ENCODE data around the gene AADACL3.
"Not testable (repeated sequence)": the region's sequence is repeated elsewhere in the genome, so short reads cannot be mapped to it uniquely, and the experiment has no call there.

AADACL3 gene, protein sequence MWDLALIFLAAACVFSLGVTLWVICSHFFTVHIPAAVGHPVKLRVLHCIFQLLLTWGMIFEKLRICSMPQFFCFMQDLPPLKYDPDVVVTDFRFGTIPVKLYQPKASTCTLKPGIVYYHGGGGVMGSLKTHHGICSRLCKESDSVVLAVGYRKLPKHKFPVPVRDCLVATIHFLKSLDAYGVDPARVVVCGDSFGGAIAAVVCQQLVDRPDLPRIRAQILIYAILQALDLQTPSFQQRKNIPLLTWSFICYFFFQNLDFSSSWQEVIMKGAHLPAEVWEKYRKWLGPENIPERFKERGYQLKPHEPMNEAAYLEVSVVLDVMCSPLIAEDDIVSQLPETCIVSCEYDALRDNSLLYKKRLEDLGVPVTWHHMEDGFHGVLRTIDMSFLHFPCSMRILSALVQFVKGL

DNA sequence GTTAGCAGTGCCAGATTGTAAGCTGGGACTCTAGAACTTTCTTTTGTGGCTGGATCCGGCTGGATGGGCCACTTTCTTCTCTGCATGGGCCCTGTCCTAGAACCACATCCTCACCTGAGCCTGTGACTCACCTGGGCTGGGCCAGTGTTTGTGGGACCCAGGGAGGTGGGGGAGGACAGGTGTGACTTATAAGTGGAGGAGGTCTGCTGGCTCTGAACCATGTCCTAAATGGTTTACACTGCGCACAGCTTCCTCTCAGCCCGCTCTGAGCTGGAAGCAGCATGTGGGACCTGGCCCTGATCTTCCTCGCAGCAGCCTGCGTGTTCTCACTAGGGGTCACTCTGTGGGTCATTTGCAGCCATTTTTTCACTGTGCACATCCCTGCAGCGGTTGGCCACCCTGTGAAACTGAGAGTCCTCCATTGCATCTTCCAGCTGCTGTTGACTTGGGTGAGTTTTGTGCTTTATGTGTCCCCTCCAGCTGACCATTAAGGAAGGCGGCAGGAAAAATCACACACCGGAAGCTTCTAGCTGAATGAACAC lies at the start of gene AADACL3:
TSS of gene AADACL3 (plus strand) at position 215 of the 542 bp plus-strand sequence. CDS start at position 282, 67 bp downstream.
- no peak for DNase-seq
- Mint-ChIP-seq H3K36me3 (no peaks in the 10 kb centered on the region), H3K27me3 (peaks cover 16 to 45% of the 10 kb centered on the region in 2 donors), H3K4me1 (no peaks in the 10 kb centered on the region), H3K27ac (no peak within 1 kb of the TSS), H3K9me3 (no peaks in the 10 kb centered on the region), H3K4me3 (no peak within 1 kb of the TSS)
- ATAC-seq (replicated peaks) = no peak

DNA sequence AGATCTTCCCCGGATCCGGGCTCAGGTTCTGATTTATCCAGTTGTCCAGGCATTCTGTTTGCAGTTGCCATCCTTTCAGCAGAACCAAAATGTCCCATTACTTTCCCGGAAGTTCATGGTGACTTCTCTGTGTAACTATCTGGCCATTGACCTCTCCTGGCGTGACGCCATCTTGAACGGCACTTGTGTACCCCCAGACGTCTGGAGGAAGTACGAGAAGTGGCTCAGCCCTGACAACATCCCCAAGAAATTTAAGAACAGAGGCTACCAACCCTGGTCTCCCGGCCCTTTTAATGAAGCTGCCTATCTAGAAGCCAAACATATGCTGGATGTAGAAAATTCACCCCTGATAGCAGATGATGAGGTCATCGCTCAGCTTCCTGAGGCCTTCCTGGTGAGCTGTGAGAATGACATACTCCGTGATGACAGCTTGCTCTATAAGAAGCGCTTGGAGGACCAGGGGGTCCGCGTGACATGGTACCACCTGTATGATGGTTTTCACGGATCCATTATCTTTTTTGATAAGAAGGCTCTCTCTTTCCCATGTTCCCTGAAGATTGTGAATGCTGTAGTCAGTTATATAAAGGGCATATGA lies 49.7 kb upstream of the AADACL3 start:
- peaks cover under 1 to 7% of the 10 kb centered on the region in 2 donors for H3K27me3 Mint-ChIP-seq
- ATAC-seq (replicated peaks) (no peak), DNase-seq (no peak)
- no peaks in the 10 kb centered on the region for H3K4me1 Mint-ChIP-seq
- peaks cover 10 to 13% of the 10 kb centered on the region in 2 donors for H3K9me3 Mint-ChIP-seq
- H3K4me3 Mint-ChIP-seq = no peak overlapping the region
- H3K36me3 Mint-ChIP-seq = no peaks in the 10 kb centered on the region
- no peak overlapping the region for H3K27ac Mint-ChIP-seq

DNA sequence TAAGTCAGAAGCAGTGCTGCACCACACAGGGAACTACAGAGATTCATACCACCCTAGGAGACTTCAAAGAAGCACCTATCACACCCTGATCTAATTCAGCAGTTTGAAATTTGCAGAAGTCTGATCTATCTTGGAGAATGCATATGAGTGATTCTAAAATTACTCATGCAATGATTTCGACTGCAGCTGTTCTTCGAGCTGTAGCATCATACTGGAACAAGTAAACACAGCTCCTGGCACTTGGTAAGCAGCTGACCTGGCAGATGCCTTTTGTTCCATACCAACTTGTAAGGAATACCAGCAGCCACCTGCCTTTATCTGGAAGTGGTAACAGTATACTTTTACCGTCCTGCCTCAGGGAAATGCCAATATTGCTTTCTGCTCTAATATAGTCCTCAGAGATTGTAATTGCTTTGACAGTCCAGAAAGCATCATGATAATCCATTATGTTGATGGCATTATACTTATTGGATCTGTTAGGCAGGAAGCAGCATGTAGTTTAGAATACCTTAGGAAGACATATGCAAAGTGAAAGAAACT lies 46.3 kb upstream of the AADACL3 start:
- Mint-ChIP-seq H3K9me3 (peaks cover 6 to 10% of the 10 kb centered on the region in 2 donors), H3K4me1 (no peaks in the 10 kb centered on the region), H3K4me3 (no peak overlapping the region), H3K27me3 (peaks cover 18 to 20% of the 10 kb centered on the region in 2 donors), H3K36me3 (no peaks in the 10 kb centered on the region), H3K27ac (no peak overlapping the region)
- ATAC-seq (replicated peaks) (no peak), DNase-seq (no peak)

DNA sequence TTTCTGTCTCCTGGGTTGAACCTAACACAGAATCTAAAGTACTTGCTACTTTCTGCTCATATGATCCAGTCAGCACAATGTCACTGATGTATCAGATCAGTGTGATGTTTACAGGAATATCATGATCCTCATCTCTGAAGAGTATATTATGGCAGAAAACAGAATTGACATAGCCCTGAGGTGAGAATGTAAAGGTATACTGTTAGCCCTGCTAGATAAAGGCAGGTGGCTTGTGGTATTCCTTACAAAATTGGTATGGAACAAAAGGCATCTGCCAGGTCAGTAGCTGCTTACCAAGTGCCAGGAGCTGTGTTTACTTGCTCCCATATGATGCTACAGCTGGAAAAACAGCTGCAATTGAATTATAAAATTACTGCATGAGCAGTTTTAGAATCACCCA lies 41.6 kb upstream of the AADACL3 start:
- no peak for DNase-seq
- no peak for ATAC-seq (replicated peaks)
- H3K9me3 Mint-ChIP-seq = peaks cover 0 to 2% of the 10 kb centered on the region in 2 donors
- H3K4me3 Mint-ChIP-seq = no peak overlapping the region
- no peaks in the 10 kb centered on the region for H3K4me1 Mint-ChIP-seq
- H3K27ac Mint-ChIP-seq = no peak overlapping the region
- peaks cover 36 to 50% of the 10 kb centered on the region in 2 donors for H3K27me3 Mint-ChIP-seq
- no peaks in the 10 kb centered on the region for H3K36me3 Mint-ChIP-seq

DNA sequence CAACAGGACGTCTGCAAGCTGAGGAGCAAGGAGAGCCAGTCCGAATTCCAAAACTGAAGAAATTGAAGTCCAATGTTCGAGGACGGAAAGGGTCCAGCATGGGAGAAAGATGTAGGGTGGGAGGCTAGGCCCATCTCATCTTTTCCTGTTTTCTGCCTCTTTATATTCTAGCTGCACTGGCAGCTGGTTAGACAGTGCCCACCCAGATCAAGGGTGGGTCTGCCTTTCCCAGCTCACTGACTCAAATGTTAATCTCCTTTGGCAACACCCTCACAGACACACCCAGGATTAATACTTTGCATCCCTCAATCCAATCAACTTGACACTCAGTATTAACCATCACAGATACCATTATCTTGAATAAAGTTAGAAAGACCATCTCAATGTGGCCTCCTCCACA lies 39.8 kb upstream of the AADACL3 start:
- DNase-seq; H3K4me3 Mint-ChIP-seq; H3K27ac Mint-ChIP-seq; H3K9me3 Mint-ChIP-seq; H3K4me1 Mint-ChIP-seq; H3K36me3 Mint-ChIP-seq; ATAC-seq (replicated peaks): not testable (repeated sequence)
- H3K27me3 Mint-ChIP-seq = peaks cover 36 to 54% of the 10 kb centered on the region in 2 donors

DNA sequence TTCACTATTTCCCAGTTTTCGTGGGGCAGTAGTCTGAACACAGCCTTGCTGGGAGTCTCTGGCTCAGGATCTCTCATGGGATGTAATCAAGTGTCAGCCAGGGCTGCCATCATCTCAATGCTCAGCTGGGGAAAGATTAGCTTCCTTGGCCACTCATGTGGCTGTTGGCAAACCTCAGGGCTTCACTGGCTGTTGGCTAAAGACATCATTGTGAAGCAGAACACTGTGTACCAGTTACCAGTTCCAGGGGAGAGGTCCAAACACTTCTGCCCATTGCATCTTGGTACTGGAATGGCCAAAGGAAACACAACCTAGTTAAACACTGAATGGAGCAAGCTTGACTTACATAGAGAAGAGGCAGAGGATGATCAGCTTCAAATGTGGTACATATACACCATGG lies 38.3 kb upstream of the AADACL3 start:
- Mint-ChIP-seq H3K9me3 (peaks cover 0 to 6% of the 10 kb centered on the region in 2 donors), H3K27ac (no peak overlapping the region), H3K36me3 (no peaks in the 10 kb centered on the region), H3K27me3 (peaks cover 22 to 41% of the 10 kb centered on the region in 2 donors), H3K4me3 (no peak overlapping the region), H3K4me1 (no peaks in the 10 kb centered on the region)
- DNase-seq = no peak
- no peak for ATAC-seq (replicated peaks)

DNA sequence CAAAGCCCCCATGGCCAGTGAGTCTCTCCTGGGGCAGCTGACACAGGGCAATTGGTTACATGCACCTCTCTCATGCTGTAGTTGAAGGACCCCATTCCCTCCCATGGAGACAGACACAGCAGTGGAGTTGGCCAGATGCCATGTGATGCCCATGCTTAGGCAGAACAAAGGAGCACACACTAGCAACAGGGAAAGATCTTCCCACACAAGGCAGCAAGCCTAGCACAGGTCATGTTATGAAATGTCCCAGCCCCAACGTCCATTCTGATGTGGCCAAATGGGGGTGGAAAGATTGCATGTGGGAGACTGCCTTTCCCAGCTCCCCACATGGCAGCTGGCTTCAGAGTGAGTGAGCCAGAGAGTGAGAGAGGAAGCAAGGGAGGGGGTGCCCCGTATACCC lies 37.6 kb upstream of the AADACL3 start:
- H3K27me3 Mint-ChIP-seq = peaks cover 23 to 44% of the 10 kb centered on the region in 2 donors
- no peaks in the 10 kb centered on the region for H3K36me3 Mint-ChIP-seq
- peak; percentile 34 to 58 for ATAC-seq (replicated peaks)
- no peak for DNase-seq
- H3K4me3 Mint-ChIP-seq = no peak overlapping the region
- H3K27ac Mint-ChIP-seq = no peak overlapping the region
- H3K9me3 Mint-ChIP-seq = peaks cover 0 to 6% of the 10 kb centered on the region in 2 donors
- no peaks in the 10 kb centered on the region for H3K4me1 Mint-ChIP-seq

DNA sequence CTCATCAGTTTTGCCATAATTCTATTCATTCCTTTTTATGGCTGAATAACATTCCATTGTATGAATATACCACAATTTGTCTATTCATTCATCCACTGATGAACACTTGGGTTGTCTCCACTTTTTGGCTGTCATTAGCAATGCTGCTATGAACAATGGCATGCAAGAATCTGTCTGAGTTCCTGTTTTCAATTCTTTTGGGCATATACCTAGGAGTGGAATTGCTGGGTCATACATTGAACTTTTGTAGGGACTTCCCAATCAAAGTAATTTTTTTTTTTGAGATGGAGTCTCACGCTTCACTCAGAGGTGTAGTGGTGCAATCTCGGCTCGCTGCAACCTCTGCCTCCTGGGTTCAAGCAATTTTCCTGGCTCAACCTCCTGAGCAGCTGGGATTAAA lies 37.1 kb upstream of the AADACL3 start:
- Mint-ChIP-seq H3K27me3 (peaks cover 24 to 46% of the 10 kb centered on the region in 2 donors), H3K27ac (no peak overlapping the region), H3K4me3 (no peak overlapping the region), H3K36me3 (no peaks in the 10 kb centered on the region), H3K4me1 (no peaks in the 10 kb centered on the region), H3K9me3 (peaks cover 0 to 6% of the 10 kb centered on the region in 2 donors)
- ATAC-seq (replicated peaks) (peak; percentile 57 to 77), DNase-seq (no peak)

DNA sequence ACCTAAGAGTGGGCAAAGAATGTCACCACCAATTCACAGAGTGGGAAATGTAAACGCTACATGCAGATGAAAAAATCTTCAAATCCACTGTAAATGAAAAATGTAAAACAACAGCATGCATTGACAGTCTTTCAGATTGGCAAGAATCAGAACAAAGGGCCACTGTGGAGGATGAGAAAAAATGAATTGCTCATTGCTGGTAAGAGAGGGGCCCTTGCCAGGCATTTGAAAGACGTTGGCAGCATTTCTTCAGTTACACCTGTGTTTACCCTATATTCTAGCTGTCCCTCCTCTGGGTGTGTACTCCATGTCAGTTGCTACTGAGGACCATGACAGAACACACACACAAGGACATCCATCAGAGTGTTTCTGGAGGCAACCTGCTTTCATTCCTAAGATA lies 25.8 kb upstream of the AADACL3 start:
- Mint-ChIP-seq H3K36me3 (no peaks in the 10 kb centered on the region), H3K4me1 (no peaks in the 10 kb centered on the region), H3K9me3 (no peaks in the 10 kb centered on the region), H3K4me3 (no peak overlapping the region), H3K27ac (no peak overlapping the region), H3K27me3 (peaks cover 6 to 13% of the 10 kb centered on the region in 2 donors)
- no peak for DNase-seq
- ATAC-seq (replicated peaks) = no peak

DNA sequence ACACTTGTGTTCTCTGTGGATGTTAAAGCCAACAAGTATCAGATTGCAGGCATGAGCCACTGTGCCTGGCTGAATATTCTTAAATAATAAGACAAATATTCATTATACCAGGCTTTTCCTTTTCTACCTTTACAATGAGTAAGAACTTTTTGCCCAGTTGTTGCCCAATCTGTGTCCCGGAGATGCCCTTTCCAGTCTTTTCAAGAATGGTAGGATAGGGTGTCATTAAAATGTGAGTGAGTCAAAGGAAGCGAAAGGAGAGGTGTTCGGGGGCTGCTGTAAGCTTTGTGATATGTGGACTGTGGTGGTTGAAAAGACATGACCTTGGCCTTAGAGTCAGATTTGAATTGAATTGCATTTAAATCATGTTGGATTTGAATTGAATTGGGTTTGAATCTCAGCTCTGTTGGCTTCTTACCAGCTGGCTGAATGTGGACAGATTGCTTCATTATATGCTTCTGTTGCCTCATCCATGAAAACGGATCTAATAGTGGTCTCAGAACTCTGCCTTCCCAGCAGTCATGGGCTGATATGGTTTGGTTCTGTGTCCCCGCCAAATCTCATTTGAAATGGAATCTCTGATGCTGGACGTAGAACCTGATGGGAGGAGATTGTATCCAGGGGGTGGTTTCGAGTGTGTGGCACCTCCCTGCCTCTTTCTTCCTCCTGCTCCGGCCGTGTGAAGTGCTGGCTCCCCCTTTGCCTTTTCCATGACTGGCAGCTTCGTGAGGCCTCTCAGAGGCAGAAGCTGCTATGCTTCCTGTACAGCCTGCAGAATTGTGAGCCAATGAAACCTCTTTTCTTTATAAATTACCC lies 22.7 kb upstream of the AADACL3 start:
- ATAC-seq (replicated peaks) = no peak
- no peaks in the 10 kb centered on the region for H3K4me1 Mint-ChIP-seq
- no peaks in the 10 kb centered on the region for H3K36me3 Mint-ChIP-seq
- H3K9me3 Mint-ChIP-seq = no peaks in the 10 kb centered on the region
- peaks cover 4 to 20% of the 10 kb centered on the region in 2 donors for H3K27me3 Mint-ChIP-seq
- no peak for DNase-seq
- no peak overlapping the region for H3K27ac Mint-ChIP-seq
- no peak overlapping the region for H3K4me3 Mint-ChIP-seq

DNA sequence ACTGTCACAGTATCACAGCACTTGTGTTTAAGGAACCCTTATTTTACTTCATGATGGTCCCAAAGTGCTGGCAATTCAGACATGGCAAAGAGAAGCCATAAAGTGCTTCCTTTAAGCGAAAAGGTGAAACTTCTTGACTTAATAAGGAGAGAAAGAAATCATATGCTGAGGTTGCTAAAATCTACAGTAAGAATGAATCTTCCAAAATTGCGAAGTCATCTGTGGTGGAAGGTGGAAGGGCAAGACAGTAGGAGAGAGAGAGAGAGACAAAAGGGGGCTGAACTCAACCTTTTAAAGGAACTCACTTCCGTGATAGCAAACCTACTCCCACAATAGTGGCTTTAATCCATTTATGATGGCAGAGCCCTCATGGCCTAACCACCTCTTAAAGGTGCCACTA lies 19.3 kb upstream of the AADACL3 start:
- H3K27ac Mint-ChIP-seq = no peak overlapping the region
- DNase-seq = no peak
- H3K9me3 Mint-ChIP-seq = peaks cover 0 to 1% of the 10 kb centered on the region in 2 donors
- no peaks in the 10 kb centered on the region for H3K36me3 Mint-ChIP-seq
- no peak for ATAC-seq (replicated peaks)
- peaks cover 20 to 28% of the 10 kb centered on the region in 2 donors for H3K27me3 Mint-ChIP-seq
- no peaks in the 10 kb centered on the region for H3K4me1 Mint-ChIP-seq
- H3K4me3 Mint-ChIP-seq = no peak overlapping the region

DNA sequence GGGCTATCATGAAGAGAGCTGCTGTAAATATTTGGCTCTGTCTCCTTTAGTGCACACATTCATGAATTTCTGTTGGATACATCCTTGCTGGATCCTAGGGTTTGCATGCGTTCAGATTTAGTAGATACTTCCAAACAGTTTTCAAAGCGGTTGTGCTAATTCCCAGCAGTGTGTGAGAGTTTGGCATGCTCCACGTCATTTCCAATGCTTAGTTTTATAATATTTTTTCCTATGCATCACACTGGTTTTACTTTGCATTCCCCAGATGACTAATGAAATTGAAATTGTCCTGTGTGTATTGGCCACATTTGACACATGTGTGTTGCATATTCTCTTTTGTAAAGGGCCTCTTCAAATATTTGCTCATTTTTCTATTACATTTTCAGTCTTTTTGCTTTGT lies 18.5 kb upstream of the AADACL3 start:
- Mint-ChIP-seq H3K9me3 (peaks cover 0 to 1% of the 10 kb centered on the region in 2 donors), H3K4me3 (no peak overlapping the region), H3K36me3 (no peaks in the 10 kb centered on the region), H3K27ac (no peak overlapping the region), H3K27me3 (peaks cover 20 to 28% of the 10 kb centered on the region in 2 donors), H3K4me1 (no peaks in the 10 kb centered on the region)
- no peak for DNase-seq
- no peak for ATAC-seq (replicated peaks)

DNA sequence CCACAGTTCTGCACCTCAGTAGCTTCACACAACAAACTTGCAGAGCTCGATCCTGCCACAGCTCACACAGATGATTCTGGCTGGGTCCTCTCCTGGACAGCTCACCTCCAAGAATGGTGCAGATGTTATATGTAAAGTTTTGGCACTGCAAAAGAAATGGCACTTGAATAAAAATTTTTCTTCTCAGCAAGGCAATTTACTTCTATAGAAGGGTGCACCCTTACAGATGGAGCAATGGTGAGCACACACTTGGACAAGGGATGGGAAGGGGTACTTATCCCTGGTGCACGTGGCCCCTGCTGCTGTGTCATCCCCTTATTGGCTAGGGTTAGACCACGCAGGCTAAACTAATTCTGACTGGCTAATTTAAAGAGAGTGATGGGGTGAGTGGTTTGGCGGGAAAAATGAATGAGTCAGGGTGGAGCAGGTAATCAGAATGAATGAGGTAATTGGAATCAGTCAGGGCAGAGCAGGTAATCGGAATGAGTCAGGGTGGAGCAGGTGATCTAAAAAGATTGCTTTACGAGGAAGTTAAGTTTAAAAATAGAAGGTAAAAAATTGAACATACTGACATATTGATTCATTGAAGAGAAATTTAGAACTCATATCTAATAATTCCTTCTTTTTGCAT lies 12.0 kb upstream of the AADACL3 start:
- no peak for ATAC-seq (replicated peaks)
- H3K36me3 Mint-ChIP-seq = peaks cover 0 to 3% of the 10 kb centered on the region in 2 donors
- DNase-seq = no peak
- peaks cover 13 to 15% of the 10 kb centered on the region in 2 donors for H3K27me3 Mint-ChIP-seq
- H3K9me3 Mint-ChIP-seq = peaks cover 13 to 19% of the 10 kb centered on the region in 2 donors
- no peaks in the 10 kb centered on the region for H3K4me1 Mint-ChIP-seq
- no peak overlapping the region for H3K4me3 Mint-ChIP-seq
- H3K27ac Mint-ChIP-seq = no peak overlapping the region

All from stimulated activated naive B cell treated with anti-CD40 and anti-IgM and Interleukin-4, amounts not matched to agents 10 μg/mL and 1 μg/mL and 100 μg/mL, for 72 hours (primary cell).